ENCODE results near the gene ERCC1. TPM values are rescaled to one million over a fixed set of nuclear protein-coding genes. Genes with fewer than 3 reads are reported as not detected.

ERCC1 gene
- polyA plus RNA-seq, 1 of the 3 experiments (the other 2 are of a cell fraction) = 95.3 TPM

DNA sequence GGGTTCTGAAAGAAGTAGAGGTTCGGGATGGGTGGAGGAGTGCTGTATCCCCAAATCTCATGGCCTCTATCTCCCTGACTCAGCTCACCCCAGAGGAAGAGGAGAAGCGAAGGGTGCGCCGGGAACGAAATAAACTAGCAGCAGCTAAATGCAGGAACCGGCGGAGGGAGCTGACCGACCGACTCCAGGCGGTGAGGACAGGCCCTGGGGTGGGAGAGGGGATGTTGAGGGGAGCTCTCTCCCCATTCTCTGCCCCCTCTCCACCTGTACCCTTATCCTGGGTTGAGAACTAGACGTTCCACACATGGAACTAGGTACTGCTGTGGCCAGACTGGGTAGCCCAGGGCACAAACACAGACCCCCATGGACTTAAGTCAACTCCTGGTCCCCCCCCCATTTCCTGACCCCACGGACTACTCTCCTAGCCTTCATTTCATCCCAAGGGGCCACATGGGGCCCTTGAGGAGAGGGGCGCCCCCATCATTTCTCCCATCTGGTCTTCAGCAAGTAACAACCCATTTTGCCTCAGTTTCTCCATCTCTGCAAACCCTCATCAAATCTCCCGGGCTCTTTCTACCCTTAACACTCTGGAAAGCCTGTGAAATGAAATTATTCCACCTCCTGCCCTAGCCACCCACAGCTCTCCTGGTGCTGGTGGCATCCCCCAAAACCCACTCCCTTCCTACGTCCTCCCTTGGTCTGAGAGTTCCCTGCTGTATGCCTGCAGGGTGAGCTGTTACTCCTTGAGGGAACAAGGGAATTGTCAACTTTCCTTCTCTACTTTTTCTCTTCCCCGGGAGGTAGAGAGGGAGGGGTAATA, 47.6 kb upstream of the ERCC1 start:
- no peak overlapping the region for H2AFZ ChIP-seq (ENCODE audit: low read depth)
- H3K4me3 ChIP-seq (ENCODE audit: low read depth in 2 of 2, low read length in 1 of 2) = no peak overlapping the region
- H3K9me2 ChIP-seq = no peaks in the 10 kb centered on the region
- H3K27me3 ChIP-seq (ENCODE audit: insufficient read depth) = no peaks in the 10 kb centered on the region
- peaks cover 11% of the 10 kb centered on the region for H3F3A ChIP-seq (replicated peaks; ENCODE audit: insufficient read depth)
- H3K9me3 ChIP-seq = no peaks in the 10 kb centered on the region
- ChIA-PET POLR2A (no interaction called here), CTCF (interaction anchor here (1.0 to 27.6 kb wide), 5 partner anchors 8 to 28 kb away, joined by 3 to 870 read pairs (median 28); no protein-coding TSS in a partner anchor)
- H3K79me2 ChIP-seq (ENCODE audit: insufficient read depth) = no peaks in the 10 kb centered on the region
- peaks cover 0 to 19% of the 10 kb centered on the region in 2 experiments; a peak in 1 of 4 replicates for H3K4me1 ChIP-seq (ENCODE audit: control insufficient read depth in 1 of 2, insufficient read depth in 2 of 2, low read depth in 1 of 2, low read length in 1 of 2)
- no peaks in the 10 kb centered on the region for H3K36me3 ChIP-seq (replicated peaks in 1 of 2; ENCODE audit: control insufficient read depth in 1 of 2, insufficient read depth in 2 of 2, low read length in 1 of 2)
- WGBS (ENCODE audit: low lambda C conversion rate) = 71% methylated on average over 15 of the region's 16 CpGs
- no peak overlapping the region for H3K4me2 ChIP-seq
- no peak overlapping the region for H3K27ac ChIP-seq (ENCODE audit: low read depth in 2 of 2, low read length in 1 of 2)
- peaks cover 40% of the 10 kb centered on the region; the same call in 1 of the 2 replicates for H4K20me1 ChIP-seq (ENCODE audit: insufficient read depth)
- no peak overlapping the region for H3K9ac ChIP-seq
- TF ChIP-seq, protein P1, sequence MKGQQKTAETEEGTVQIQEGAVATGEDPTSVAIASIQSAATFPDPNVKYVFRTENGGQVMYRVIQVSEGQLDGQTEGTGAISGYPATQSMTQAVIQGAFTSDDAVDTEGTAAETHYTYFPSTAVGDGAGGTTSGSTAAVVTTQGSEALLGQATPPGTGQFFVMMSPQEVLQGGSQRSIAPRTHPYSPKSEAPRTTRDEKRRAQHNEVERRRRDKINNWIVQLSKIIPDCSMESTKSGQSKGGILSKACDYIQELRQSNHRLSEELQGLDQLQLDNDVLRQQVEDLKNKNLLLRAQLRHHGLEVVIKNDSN (IDR thresholded peaks at IDR 0.05; ENCODE audit: borderline replicate concordance, low read depth) = no peak
- TF ChIP-seq JUND (IDR thresholded peaks at IDR 0.05) (no peak), SIN3A (IDR thresholded peaks at IDR 0.05; ENCODE audit: borderline replicate concordance, low read depth, low read length) (no peak), SMC3 (IDR thresholded peaks at IDR 0.05; ENCODE audit: low read depth, low read length) (no peak), FOSL2 (IDR thresholded peaks at IDR 0.05; ENCODE audit: borderline replicate concordance, low read depth) (no peak), GABPA (IDR thresholded peaks at IDR 0.05; ENCODE audit: low read depth) (no peak)
- TF ChIP-seq, protein P2, sequence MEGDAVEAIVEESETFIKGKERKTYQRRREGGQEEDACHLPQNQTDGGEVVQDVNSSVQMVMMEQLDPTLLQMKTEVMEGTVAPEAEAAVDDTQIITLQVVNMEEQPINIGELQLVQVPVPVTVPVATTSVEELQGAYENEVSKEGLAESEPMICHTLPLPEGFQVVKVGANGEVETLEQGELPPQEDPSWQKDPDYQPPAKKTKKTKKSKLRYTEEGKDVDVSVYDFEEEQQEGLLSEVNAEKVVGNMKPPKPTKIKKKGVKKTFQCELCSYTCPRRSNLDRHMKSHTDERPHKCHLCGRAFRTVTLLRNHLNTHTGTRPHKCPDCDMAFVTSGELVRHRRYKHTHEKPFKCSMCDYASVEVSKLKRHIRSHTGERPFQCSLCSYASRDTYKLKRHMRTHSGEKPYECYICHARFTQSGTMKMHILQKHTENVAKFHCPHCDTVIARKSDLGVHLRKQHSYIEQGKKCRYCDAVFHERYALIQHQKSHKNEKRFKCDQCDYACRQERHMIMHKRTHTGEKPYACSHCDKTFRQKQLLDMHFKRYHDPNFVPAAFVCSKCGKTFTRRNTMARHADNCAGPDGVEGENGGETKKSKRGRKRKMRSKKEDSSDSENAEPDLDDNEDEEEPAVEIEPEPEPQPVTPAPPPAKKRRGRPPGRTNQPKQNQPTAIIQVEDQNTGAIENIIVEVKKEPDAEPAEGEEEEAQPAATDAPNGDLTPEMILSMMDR (IDR thresholded peaks at IDR 0.05) = no peak
- no peak for DNase-seq

DNA sequence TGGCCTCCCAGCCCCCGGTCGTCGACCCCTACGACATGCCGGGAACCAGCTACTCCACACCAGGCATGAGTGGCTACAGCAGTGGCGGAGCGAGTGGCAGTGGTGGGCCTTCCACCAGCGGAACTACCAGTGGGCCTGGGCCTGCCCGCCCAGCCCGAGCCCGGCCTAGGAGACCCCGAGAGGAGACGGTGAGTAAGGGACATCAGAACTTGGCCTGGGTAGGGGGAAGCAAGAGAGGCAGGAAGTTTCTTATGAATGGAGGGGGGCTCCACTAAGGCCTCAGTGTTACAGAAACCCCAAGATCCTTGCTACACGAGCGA, 47.0 kb upstream of the ERCC1 start:
- DNase-seq = no peak
- ChIA-PET CTCF (interaction anchor here (2.4 to 27.6 kb wide), 4 partner anchors 8 to 28 kb away, joined by 5 to 870 read pairs (median 50); no protein-coding TSS in a partner anchor), POLR2A (no interaction called here)
- H4K20me1 ChIP-seq (ENCODE audit: insufficient read depth) = peaks cover 40% of the 10 kb centered on the region; the same call in 1 of the 2 replicates
- TF ChIP-seq CHD2 (IDR thresholded peaks at IDR 0.05; ENCODE audit: low read length, partially characterized antibody) (no peak), TCF12 (IDR thresholded peaks at IDR 0.05) (no peak), YY1 (IDR thresholded peaks at IDR 0.05; ENCODE audit: low read depth) (no peak), RFX5 (IDR thresholded peaks at IDR 0.05; ENCODE audit: low read length) (no peak)
- TF ChIP-seq, protein P3, sequence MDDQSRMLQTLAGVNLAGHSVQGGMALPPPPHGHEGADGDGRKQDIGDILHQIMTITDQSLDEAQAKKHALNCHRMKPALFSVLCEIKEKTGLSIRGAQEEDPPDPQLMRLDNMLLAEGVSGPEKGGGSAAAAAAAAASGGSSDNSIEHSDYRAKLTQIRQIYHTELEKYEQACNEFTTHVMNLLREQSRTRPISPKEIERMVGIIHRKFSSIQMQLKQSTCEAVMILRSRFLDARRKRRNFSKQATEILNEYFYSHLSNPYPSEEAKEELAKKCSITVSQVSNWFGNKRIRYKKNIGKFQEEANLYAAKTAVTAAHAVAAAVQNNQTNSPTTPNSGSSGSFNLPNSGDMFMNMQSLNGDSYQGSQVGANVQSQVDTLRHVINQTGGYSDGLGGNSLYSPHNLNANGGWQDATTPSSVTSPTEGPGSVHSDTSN (IDR thresholded peaks at IDR 0.05) = no peak
- H3K9me3 ChIP-seq = no peaks in the 10 kb centered on the region
- H3K9ac ChIP-seq = no peak overlapping the region
- WGBS (ENCODE audit: low lambda C conversion rate) = 82% methylated on average over 10 of the region's 15 CpGs
- H3K4me2 ChIP-seq = peak overlapping the region; percentile 99; the same call in 1 of the 2 replicates
- peaks cover 0 to 19% of the 10 kb centered on the region in 2 experiments; a peak in 1 of 4 replicates for H3K4me1 ChIP-seq (ENCODE audit: control insufficient read depth in 1 of 2, insufficient read depth in 2 of 2, low read depth in 1 of 2, low read length in 1 of 2)
- H3K4me3 ChIP-seq (ENCODE audit: low read depth in 2 of 2, low read length in 1 of 2) = no peak overlapping the region
- H3K27ac ChIP-seq (ENCODE audit: low read depth in 2 of 2, low read length in 1 of 2) = no peak overlapping the region
- H3K79me2 ChIP-seq (ENCODE audit: insufficient read depth) = no peaks in the 10 kb centered on the region
- peaks cover 7% of the 10 kb centered on the region for H3F3A ChIP-seq (replicated peaks; ENCODE audit: insufficient read depth)
- no peaks in the 10 kb centered on the region for H3K36me3 ChIP-seq (replicated peaks in 1 of 2; ENCODE audit: control insufficient read depth in 1 of 2, insufficient read depth in 2 of 2, low read length in 1 of 2)
- H3K27me3 ChIP-seq (ENCODE audit: insufficient read depth) = no peaks in the 10 kb centered on the region
- no peak overlapping the region for H2AFZ ChIP-seq (ENCODE audit: low read depth)
- no peaks in the 10 kb centered on the region for H3K9me2 ChIP-seq

Measured in SK-N-SH (cell line).